Body of pancreas (tissue), 4 donors: Measurements from ENCODE around the gene ZEB1.

Experiments used
- POLR2A ChIP-seq, 3 donors: fragments of 450-650 bp; IDR thresholded peaks; one replicate each; pipeline ENCODE4 v1.6.1; 2016; ENCODE audit warnings: antibody characterized with exemption in 3 of 3, mild to moderate bottlenecking in 2 of 3
- TF ChIP-seq, protein P1 (sequence below), 7 experiments: fragments of 450-650 bp in 4 of 7; fragments of 200-600 bp in 3 of 7; sonication (generic) in 3 of 7; IDR thresholded peaks; one replicate each; pipeline ENCODE4 v1.5.1; 2016 to 2019; ENCODE audit warnings: antibody characterized with exemption in 7 of 7

DNA sequence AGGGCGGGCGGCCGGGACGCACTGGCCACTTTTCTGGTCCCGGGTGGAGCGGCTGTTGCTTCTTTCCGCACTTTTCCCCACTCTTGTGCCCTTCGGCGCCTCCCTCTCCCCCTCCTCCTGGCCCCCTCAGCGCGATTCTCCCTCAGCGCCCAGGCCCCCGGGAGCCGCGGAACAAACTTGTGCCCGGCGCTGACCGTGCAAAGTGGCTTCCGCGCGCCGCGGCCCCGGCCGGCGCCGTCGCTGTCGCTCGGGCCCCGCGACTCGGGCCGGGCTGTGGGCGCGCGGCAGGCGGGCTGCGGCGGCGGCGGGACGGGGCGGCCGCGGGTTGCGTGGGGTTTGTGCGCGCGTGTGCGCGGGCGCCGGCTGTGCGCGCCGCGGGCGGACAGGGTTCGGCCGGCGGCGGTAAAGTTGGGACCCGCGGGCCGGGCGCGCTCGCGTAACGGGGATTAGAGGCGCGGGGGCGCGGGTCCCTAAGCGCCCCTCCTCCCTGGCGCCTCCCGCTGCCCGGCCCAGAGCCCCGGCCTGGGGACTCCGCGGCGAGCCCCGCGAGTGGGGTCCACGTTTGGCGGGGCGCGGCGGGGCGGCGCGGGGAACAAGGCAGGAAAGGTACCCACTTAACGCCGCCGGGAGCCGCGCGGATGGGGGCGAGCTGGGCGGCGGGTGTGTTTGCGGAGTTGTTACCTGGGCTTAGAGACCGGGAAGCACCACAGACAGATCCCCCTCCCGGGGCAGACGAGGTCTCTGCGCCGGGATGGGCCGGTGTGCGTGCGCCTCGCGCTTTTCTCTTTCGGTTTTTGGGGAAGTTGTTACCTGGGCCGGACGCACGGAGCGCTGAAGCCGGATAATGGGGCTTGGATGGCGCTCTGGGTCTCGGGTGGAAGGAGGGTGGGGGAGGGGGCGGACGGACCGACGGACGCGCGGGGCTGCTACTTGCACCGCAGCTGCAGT, 860 bp downstream of the ZEB1 start:
- TF ChIP-seq, protein P1, sequence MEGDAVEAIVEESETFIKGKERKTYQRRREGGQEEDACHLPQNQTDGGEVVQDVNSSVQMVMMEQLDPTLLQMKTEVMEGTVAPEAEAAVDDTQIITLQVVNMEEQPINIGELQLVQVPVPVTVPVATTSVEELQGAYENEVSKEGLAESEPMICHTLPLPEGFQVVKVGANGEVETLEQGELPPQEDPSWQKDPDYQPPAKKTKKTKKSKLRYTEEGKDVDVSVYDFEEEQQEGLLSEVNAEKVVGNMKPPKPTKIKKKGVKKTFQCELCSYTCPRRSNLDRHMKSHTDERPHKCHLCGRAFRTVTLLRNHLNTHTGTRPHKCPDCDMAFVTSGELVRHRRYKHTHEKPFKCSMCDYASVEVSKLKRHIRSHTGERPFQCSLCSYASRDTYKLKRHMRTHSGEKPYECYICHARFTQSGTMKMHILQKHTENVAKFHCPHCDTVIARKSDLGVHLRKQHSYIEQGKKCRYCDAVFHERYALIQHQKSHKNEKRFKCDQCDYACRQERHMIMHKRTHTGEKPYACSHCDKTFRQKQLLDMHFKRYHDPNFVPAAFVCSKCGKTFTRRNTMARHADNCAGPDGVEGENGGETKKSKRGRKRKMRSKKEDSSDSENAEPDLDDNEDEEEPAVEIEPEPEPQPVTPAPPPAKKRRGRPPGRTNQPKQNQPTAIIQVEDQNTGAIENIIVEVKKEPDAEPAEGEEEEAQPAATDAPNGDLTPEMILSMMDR (IDR thresholded peaks at IDR 0.05): no peak
- no peak for TF ChIP-seq POLR2A (IDR thresholded peaks at IDR 0.05)
